HG03457 (cell line): ENCODE data around the gene MFN2.

Experiments used
- ATAC-seq: cut with Tn5 transposase; IDR thresholded peaks from one replicate; pipeline ENCODE4 v1.9.1; 2021; ENCODE audit warnings: moderate number of reproducible peaks; ENCODE audit not compliant: unreplicated experiment

Gene MFN2

DNA sequence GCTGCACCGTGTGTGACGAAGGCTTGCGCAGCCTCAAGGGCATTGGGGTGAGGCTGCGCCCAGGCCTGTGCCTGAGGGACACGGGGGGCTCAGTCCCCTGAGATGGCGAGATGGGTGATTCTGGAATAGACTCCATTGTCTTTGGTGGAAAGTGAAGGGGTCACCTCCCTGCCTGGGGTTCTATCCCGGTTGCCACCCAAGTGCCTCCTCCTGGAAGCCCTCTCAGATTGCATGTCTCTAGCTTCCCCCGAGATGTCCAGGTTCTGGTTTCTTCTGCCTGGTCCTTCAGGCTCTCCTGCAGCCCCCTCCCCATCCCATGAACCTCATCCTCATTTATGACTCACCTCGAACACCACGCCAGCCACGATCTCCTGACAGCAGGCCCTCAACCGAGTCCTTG, 22.3 kb upstream of the MFN2 start:
- ATAC-seq = no peak

- ATAC-seq = no peak
Measured at GRCh38 chr1:11960276-11960675, 20.0 kb upstream of the MFN2 start.

GRCh38 chr1:11960715-11961114, 19.5 kb upstream of the MFN2 start:
- no peak for ATAC-seq

GRCh38 chr1:11961230-11961629, 19.0 kb upstream of the MFN2 start:
- no peak for ATAC-seq

GRCh38 chr1:11963622-11964021, 16.6 kb upstream of the MFN2 start:
- ATAC-seq = no peak

DNA sequence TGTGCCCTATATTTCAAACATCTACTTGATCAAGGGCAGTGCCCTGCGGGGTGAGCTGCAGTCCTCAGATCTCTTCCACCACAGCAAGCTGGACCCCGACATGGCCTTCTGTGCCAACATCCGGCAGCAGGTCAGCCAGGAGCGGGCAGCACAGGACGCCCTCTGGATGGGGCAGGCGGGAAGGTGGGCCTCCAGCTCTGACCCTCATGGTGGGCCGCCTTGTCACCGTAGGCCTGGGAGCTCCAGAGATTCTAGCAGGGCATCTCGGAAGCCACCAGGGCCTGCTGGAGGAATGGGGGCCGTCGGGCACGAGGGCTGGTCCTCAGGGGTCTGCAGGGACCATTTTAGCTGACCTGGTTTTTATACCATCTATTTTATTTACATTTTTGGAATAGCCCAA, 15.6 kb upstream of the MFN2 start:
- ATAC-seq = no peak

GRCh38 chr1:11967028-11967547, 13.2 kb upstream of the MFN2 start:
- no peak for ATAC-seq

DNA sequence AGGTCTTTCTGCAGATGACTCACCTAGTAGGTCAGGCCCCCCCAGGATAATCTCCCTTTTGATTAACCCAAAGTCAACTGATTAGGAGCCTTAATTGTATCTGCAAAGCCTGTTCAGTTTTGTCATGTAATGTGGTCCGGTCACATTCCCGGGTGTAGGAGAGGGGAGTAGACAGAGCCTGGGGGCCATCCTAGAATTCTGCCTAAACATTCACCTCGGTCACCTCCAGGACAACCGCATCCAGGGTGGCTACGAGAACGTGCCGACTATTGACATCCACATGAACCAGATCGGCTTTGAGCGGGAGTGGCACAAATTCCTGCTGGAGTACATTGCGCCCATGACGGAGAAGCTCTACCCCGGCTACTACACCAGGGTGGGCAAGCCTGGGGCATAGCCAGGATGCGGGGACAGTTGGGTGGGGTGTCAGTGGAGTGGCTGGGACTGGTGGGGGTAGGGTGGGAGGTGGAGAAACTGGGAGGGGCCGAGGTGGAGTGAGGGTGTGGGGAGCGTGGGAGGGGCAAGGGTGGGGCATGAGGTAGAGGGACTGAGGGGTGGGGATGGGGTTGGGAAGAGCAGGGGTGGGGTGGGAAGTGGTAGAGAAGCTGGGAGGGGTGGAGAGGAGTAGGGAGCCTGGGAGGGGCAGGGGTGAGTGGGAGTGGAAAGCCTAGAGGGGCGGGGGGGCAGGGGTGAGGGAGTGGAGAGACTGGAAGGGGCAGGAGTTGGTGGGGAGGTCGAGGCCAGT, 9.6 kb upstream of the MFN2 start:
- no peak for ATAC-seq

DNA sequence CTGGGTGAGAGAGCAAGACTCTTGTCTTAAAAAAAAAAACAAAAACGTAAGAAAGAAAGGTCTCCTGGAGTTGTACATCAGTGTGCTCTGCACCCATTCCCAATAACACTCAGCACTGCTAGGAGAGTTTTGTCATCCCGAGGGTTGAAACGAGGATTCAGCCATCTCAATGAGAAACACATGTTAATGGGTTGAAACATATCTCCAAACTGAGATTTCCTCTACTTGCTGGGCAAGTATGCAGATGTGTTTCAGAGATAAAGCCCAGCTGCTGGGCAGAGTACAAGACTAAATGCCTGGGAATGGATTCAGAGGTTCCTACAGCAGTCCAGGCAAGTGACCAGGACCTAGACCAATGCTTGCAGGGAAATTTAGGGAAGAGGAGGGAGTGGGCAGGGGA, 2.6 kb upstream of the MFN2 start:
- ATAC-seq = no peak

- ATAC-seq = no peak
Measured at GRCh38 chr1:11978301-11978700, 1.9 kb upstream of the MFN2 start.

DNA sequence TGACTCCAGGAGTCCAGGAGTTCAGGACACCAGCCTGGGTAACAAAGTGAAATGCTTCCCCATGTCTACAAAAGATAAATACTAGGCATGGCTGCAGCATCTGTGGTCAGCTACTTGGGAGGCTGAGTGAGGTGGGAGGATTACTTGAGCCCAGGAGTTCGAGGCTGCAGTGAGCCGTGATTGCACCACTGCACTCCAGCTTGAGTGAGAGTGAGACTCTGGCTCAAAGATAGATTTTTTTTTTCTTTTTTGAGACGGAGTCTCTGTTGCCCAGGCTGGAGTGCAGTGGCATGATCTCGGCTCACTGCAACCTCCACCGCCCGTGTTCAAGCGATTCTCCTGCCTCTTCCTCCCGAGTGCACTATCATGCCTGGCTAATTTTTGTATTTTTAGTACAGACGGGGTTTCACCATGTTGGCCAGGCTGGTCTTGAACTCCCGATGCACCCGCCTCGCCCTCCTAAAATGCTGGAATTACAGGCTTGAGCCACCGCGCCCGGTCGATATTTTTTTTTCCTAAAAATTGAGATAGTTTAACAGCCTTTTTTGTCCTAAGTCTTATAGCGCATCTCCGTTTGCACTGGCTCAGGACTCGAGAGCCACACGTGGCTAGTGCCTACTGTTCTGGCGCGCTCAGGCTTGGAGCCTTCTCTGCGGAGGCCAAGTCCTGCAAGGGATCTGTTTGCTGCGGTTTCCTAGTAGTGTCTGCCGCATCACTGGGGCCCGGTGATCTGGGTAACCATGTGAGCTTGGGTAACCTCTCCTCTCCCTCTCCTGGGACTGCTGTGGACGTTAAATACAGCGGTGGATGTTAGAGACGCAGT, 1.0 kb upstream of the MFN2 start:
- no peak for ATAC-seq

DNA sequence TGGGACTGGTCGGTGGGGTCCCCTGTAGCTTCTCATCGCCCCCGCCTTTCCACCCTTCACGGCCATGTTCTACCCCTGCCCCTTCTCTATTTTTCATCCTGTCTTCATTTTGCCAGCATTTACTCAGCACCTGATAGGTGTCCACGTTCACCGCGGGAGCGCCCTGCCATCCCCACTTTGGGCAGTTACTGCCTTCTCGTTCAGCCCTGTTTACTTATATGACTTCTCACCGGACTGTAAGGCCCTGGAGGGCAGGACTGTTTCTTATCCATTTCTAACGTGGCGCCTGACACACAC, 380 bp downstream of the MFN2 start:
- no peak for ATAC-seq

GRCh38 chr1:11981378-11982009, 1.2 kb downstream of the MFN2 start:
- no peak for ATAC-seq

DNA sequence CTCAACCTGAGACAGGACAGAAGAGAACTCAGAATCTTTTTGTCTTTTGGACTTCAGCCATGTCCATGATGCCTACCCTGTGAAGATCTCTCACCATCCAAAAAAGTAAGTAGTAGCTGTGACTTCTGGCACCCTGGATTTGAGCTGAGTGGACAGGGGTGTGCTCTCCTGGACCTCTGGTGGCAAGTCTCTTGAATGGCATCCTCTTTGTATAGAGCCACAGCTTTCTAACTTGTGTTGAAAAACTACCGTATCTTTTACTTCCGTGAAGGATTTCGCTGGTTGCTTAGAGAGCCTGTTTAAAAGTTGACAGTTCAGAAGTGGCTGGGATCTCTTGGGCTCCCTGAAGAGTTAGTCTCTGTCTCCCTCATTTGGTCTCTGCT, 1.8 kb downstream of the MFN2 start:
- ATAC-seq = no peak

DNA sequence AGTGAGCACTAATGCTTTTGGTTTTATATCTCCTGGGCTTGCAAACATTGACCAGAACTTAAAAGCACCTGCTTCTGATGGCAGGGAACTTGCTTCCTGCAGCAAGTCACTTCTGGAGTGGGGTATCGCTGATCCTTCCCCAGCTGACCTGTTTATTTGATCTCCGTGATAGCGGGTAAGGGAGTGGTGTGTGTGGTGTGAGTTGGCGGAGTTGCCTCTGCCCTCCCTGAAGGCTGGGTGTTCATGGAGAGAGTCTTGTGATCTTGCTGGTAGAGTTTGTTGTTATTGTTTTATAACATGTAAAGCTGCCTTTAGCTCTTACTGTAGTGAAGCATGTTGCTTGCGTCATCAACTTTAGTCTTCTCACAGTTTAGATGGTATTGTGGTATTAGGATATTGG, 3.9 kb downstream of the MFN2 start:
- no peak for ATAC-seq

GRCh38 chr1:11984576-11984975, 4.3 kb downstream of the MFN2 start:
- ATAC-seq = no peak

DNA sequence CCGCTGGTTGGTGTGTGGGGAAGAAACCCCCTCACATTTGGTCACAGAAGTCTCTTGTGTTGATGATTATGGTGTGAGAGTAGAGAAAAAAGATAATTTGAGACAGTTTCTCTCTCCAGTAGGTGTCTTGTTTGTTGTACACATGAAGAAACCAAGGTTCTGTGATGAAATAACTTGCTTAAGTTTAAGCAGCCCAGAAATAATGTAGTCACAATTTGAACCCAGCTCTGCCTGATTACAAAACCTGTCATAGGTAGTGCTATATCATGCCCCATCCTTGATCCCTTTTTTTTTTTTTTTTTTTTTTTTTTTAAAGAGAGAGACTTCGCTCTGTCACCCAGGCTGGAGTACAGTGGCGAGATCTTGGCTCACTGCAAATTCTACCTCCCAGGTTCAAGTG, 4.9 kb downstream of the MFN2 start:
- no peak for ATAC-seq

DNA sequence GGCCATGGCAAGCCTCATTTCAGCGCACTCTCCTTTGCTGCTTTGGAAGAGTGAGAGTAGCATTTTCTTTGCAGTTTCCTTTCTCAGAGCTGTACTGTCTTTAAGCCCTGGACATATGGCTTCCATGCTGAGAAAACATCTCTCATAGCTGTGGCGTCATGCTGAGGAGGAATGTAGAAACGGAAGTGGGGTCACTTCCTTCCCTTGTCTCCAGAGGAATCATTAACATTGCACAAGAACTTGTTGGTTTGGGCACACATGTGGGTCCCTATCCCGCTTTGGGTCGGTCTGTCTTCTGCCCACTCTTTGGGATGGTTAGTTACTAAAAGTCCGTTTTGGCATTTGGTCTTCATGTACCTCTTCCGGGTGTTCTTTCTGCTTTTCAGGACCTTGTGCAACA, 5.6 kb downstream of the MFN2 start:
- no peak for ATAC-seq

DNA sequence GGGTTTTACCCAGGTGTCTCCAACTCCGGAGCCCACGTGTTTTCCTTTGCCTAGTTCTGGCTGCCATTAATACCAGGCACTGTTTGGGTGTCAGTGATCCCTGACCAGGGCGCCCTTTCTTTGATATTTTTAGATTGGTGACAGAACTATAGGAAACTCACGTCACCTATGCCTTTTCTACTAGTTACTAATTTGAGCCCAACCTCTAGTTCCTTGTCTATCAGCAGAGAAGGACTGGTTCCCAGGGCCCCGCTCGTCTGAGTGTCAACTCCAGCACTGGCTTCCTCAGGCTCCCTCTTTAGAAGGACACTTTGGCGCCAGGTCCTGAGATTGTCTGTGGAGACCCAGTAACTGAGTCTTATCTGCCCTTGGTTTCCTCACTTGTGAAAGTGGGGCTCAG, 9.4 kb downstream of the MFN2 start:
- ATAC-seq = no peak

DNA sequence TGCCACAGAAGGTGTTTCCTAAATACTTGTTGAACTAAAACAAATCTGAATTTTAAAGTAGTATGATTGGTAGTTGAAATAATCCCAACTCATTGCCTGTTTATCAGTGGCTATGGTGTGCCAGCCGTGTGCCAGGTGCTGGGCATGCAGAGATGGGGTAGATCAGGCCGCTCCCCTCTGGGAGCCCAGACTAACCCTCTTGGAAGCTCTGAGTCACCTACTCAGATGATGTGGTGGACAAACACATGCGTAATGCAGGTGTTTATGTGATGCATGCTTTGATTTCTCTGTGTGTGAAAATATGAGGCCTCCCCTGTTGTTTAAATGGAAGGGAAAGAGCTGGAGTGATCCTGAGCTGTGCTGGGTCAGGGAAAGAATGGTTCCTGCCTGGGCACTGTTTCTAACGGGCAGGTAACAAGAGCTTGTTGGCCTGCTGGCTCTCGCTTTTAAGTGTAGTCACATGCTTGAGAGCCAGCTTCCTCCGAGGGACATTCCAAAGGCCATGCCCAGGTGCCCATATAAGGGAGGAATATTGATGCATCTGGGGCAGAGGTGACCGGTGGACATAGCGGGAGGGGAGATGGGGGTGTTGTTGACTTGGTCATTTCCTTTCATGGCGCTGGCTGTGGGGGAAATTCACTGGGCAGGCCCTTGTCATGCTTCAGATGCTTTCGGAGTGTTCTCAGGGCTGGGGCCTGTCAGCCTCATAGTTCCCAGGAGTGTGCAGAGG, 10.2 kb downstream of the MFN2 start:
- ATAC-seq = no peak

DNA sequence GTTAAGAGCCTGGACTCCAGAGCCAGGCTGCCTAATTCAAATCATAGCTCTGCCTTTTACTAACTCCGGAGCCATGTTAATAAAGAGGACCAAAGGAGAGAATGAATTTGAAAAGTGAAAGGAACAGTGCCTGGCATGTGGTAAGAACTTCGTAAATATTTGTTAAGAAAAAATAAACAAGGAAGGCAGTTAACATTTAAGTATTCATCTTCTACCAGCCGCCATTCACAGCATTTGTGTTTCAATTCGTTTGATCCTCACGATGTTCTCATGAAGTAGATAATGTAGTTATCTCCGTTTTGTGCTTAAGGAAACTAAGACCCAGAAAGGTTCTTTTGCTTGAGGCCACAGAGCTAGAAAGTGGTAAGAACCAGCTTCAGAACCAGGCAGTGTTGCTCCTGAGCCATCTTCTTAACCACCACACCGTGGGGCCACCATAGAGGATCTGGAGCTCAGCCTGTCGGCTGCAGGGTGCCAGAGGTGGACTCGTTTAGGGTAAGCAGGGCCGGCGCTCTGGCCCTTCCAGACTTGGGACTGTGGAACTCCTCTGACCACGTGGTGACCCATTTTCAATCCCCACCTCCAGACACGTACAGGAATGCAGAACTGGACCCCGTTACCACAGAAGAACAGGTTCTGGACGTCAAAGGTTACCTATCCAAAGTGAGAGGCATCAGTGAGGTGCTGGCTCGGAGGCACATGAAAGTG, 11.9 kb downstream of the MFN2 start:
- ATAC-seq = no peak
